ENCODE results near the gene PAFAH1B2. TPM values are rescaled to one million over a fixed set of nuclear protein-coding genes. Genes with fewer than 3 reads are reported as not detected.

Gene PAFAH1B2
- total RNA-seq, 2 donors from 2014 or later: 31.1 to 43.4 TPM

DNA sequence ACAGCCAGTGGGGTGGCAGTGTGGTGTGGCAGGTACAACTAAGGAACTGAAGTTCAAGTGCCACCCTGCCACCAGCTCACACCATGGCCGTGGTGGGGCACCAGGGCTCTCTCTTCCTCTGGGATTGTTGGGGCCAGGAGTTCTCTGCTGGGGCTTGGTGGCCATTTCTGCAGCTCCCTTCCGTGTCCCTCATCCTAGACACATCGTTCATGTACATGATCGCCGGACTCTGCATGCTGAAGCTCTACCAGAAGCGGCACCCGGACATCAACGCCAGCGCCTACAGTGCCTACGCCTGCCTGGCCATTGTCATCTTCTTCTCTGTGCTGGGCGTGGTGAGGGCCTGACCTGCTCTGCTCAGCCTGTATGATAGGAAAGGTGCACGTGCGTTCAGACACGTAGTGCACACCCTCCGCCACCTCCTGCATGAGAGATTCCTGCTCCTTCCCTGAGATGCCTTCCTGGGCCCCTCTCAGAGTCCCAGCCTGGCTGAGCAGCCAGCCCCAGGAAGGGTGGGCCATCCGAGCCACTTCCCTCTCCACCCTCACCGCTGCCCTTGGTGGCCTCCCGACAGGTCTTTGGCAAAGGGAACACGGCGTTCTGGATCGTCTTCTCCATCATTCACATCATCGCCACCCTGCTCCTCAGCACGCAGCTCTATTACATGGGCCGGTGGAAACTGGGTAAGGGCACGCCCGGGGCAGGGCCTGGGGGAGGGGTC lies 47.8 kb downstream of the PAFAH1B2 start:
- peaks cover 10% of the 10 kb centered on the region for H3K4me1 Mint-ChIP-seq
- no peak for ATAC-seq
- H3K27me3 Mint-ChIP-seq: no peaks in the 10 kb centered on the region
- H3K4me3 Mint-ChIP-seq: no peak overlapping the region
- H3K36me3 Mint-ChIP-seq (ENCODE audit: low read depth): no peaks in the 10 kb centered on the region
- H3K9me3 ChIP-seq (ENCODE audit: control insufficient read depth, low read length, poor library complexity, severe bottlenecking): no peaks in the 10 kb centered on the region
- DNase-seq: no peak
- H3K27ac Mint-ChIP-seq: no peak overlapping the region

DNA sequence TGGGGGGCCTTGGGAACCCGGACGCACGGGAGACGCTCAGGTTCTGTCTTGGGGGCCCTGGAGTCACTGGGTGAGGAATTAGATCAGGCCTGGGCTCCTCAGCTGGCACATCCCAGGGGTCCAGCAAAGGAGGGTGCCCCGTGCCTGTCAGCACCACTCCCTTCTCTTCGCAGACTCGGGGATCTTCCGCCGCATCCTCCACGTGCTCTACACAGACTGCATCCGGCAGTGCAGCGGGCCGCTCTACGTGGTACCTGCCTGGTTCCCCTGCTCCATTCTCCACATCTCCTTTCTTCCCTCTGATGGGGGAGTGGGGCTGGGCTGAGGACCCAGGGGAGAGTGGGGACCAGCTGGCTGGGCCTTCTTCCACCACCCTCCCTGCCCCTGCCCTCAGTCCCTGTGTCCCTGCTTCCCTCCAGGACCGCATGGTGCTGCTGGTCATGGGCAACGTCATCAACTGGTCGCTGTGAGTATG lies 48.4 kb downstream of the PAFAH1B2 start:
- no peak overlapping the region for H3K4me3 Mint-ChIP-seq
- no peaks in the 10 kb centered on the region for H3K27me3 Mint-ChIP-seq
- no peak for ATAC-seq
- no peak overlapping the region for H3K27ac Mint-ChIP-seq
- no peaks in the 10 kb centered on the region for H3K36me3 Mint-ChIP-seq (ENCODE audit: low read depth)
- no peaks in the 10 kb centered on the region for H3K9me3 ChIP-seq (ENCODE audit: control insufficient read depth, low read length, poor library complexity, severe bottlenecking)
- H3K4me1 Mint-ChIP-seq: peaks cover 8% of the 10 kb centered on the region
- no peak for DNase-seq

- H3K4me1 Mint-ChIP-seq: peaks cover 10% of the 10 kb centered on the region
- H3K4me3 Mint-ChIP-seq: no peak overlapping the region
- H3K27ac Mint-ChIP-seq: no peak overlapping the region
- ATAC-seq: no peak
- H3K27me3 Mint-ChIP-seq: no peaks in the 10 kb centered on the region
- DNase-seq: peak in 1 of 3 donors; percentile 1
- no peaks in the 10 kb centered on the region for H3K36me3 Mint-ChIP-seq (ENCODE audit: low read depth)
- H3K9me3 ChIP-seq (ENCODE audit: control insufficient read depth, low read length, poor library complexity, severe bottlenecking): no peaks in the 10 kb centered on the region
Observed at GRCh38 chr11:117193130-117194020, 49.3 kb downstream of the PAFAH1B2 start.

GRCh38 chr11:117194267-117194666 lies 50.2 kb downstream of the PAFAH1B2 start:
- Mint-ChIP-seq H3K27ac (peak overlapping the region; percentile 79), H3K4me1 (peaks cover 10% of the 10 kb centered on the region), H3K4me3 (no peak overlapping the region), H3K27me3 (no peaks in the 10 kb centered on the region), H3K36me3 (ENCODE audit: low read depth) (no peaks in the 10 kb centered on the region)
- DNase-seq (no peak), ATAC-seq (no peak)
- no peaks in the 10 kb centered on the region for H3K9me3 ChIP-seq (ENCODE audit: control insufficient read depth, low read length, poor library complexity, severe bottlenecking)

DNA sequence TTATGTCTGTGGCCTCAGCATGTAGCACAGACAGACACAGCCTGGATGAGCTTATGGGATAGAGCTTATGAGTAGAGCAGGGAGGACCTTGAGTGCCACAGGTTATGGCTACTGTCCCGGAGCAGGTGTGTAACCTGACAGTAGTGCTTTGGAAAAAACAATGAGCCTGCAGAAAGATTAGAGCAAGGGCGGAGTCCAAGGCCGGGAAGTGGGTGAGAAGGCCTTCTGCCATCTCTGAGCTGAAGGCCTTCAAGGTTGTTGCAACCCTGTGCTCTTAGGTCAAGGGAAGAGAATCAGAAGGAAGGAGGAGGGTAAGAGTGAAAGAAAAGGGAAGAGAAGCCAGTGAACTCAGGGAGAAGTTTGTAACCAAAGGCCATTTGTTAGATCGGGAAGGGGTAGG lies 51.2 kb downstream of the PAFAH1B2 start:
- ATAC-seq: no peak
- H3K9me3 ChIP-seq (ENCODE audit: control insufficient read depth, low read length, poor library complexity, severe bottlenecking): no peaks in the 10 kb centered on the region
- no peak for DNase-seq
- Mint-ChIP-seq H3K4me1 (peaks cover 10% of the 10 kb centered on the region), H3K36me3 (ENCODE audit: low read depth) (no peaks in the 10 kb centered on the region), H3K27me3 (no peaks in the 10 kb centered on the region), H3K27ac (peak overlapping the region; percentile 79), H3K4me3 (peak overlapping the region; percentile 0)

DNA sequence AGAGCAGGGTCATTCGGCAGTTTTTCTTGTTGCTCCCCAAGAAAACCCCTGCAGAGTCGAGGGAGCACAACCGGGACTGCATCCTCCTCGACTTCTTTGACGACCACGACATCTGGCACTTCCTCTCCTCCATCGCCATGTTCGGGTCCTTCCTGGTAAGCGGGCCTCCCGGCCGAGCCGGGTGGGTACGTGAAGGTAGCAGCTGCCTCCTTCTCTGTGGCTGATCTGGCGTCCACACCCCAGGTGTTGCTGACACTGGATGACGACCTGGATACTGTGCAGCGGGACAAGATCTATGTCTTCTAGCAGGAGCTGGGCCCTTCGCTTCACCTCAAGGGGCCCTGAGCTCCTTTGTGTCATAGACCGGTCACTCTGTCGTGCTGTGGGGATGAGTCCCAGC lies 51.7 kb downstream of the PAFAH1B2 start:
- H3K9me3 ChIP-seq (ENCODE audit: control insufficient read depth, low read length, poor library complexity, severe bottlenecking): no peaks in the 10 kb centered on the region
- Mint-ChIP-seq H3K27ac (peak overlapping the region; percentile 79), H3K36me3 (ENCODE audit: low read depth) (no peaks in the 10 kb centered on the region), H3K27me3 (no peaks in the 10 kb centered on the region), H3K4me1 (peaks cover 10% of the 10 kb centered on the region), H3K4me3 (peak overlapping the region; percentile 43)
- ATAC-seq (no peak), DNase-seq (no peak)

GRCh38 chr11:117197006-117197405 lies 52.9 kb downstream of the PAFAH1B2 start:
- peaks cover 10% of the 10 kb centered on the region for H3K4me1 Mint-ChIP-seq
- H3K36me3 Mint-ChIP-seq (ENCODE audit: low read depth): no peaks in the 10 kb centered on the region
- no peak overlapping the region for H3K4me3 Mint-ChIP-seq
- peak overlapping the region; percentile 11 for H3K27ac Mint-ChIP-seq
- ATAC-seq (no peak), DNase-seq (no peak)
- no peaks in the 10 kb centered on the region for H3K27me3 Mint-ChIP-seq
- no peaks in the 10 kb centered on the region for H3K9me3 ChIP-seq (ENCODE audit: control insufficient read depth, low read length, poor library complexity, severe bottlenecking)

- Mint-ChIP-seq H3K27ac (peak overlapping the region; percentile 11), H3K27me3 (no peaks in the 10 kb centered on the region), H3K36me3 (ENCODE audit: low read depth) (no peaks in the 10 kb centered on the region), H3K4me1 (peaks cover 10% of the 10 kb centered on the region), H3K4me3 (no peak overlapping the region)
- DNase-seq (no peak), ATAC-seq (no peak)
- H3K9me3 ChIP-seq (ENCODE audit: control insufficient read depth, low read length, poor library complexity, severe bottlenecking): no peaks in the 10 kb centered on the region
Observed at GRCh38 chr11:117197516-117198456, 53.7 kb downstream of the PAFAH1B2 start.

DNA sequence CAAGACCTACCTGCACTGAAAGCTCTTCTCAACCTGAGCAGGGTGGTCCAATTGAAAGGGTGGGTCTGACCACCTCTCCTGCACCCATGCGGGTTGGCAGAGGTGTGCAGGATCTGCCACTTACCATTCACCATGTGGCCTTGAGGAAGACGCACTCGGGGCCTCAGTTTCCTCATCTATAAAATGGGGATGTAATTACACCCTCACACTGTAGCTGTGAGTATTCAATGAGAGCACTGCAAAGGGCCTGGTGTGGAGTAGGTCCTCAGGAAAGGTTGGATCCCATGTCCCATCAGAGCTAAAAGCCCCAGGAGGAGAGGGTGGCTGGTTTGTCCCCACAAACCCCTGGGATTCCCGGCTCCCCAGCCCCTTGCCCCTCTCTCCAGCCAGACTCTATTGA lies 54.5 kb downstream of the PAFAH1B2 start:
- no peak for DNase-seq

GRCh38 chr11:117199053-117199915 lies 55.2 kb downstream of the PAFAH1B2 start, which contains the start of gene TAGLN:
TAGLN (plus strand) TSS chr11:117199370; CDS start chr11:117203014, 3,644 bp downstream.
- Mint-ChIP-seq H3K4me3 (peak within 1 kb of the TSS; percentile 28), H3K36me3 (ENCODE audit: low read depth) (no peaks in the 10 kb centered on the region), H3K27me3 (no peaks in the 10 kb centered on the region), H3K4me1 (peaks cover 12% of the 10 kb centered on the region), H3K27ac (peak within 1 kb of the TSS; percentile 37)
- DNase-seq (no peak), ATAC-seq (no peak)
- no peaks in the 10 kb centered on the region for H3K9me3 ChIP-seq (ENCODE audit: control insufficient read depth, low read length, poor library complexity, severe bottlenecking)

More for the DNA sequence above, 54.5 kb downstream of the PAFAH1B2 start:
- no peak for ATAC-seq
- no peaks in the 10 kb centered on the region for H3K36me3 Mint-ChIP-seq (ENCODE audit: low read depth)
- no peak overlapping the region for H3K4me3 Mint-ChIP-seq
- peak overlapping the region; percentile 27 for H3K27ac Mint-ChIP-seq
- no peaks in the 10 kb centered on the region for H3K27me3 Mint-ChIP-seq
- H3K4me1 Mint-ChIP-seq: peaks cover 8% of the 10 kb centered on the region
- no peaks in the 10 kb centered on the region for H3K9me3 ChIP-seq (ENCODE audit: control insufficient read depth, low read length, poor library complexity, severe bottlenecking)

DNA sequence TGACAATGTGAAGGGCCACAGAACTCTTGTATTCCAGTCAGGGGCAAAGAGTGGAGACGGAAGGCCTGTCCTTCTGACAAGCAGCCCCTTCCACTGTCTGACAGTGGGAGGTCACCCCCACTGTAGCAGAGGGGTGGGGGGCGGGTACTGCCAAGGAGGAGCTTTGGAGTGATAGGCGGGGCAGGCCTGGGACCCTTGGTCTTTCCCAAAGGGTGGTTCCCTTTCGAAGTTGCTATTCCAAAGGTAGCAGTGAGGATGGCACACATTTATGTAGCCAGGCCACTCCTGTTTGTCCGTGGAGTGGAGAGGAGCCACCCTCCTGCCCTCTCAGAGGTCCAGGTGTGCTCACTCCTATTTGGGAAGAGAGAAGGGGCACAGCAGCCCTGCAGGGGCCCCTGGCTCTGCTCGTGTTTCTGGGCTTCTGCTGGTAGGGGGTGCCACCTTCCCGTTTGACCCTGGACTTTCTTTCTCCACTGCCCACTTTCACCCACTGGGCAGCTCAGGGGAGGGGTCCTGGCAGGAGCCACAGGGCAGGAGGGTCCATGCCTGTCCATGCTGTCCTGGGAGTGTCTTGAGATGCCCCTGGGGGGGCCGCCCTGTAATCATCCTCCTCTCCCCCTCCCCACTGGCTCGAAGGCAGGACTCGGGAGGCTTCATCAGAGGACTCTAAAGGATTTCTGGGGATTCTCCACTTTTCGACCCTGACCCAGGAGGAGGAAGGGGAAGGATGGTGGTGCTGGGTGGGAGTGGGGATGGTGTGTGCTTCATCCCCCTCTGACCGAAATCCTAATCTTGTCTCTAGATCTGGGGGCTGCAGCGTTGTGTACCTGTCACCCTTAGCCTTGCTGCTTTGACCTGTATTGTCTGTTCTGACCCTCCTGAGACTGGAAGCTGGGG lies 56.1 kb downstream of the PAFAH1B2 start:
- Mint-ChIP-seq H3K4me1 (peaks cover 12% of the 10 kb centered on the region), H3K36me3 (ENCODE audit: low read depth) (peaks cover 5% of the 10 kb centered on the region), H3K4me3 (peak overlapping the region; percentile 28), H3K27me3 (no peaks in the 10 kb centered on the region), H3K27ac (peak overlapping the region; percentile 37)
- DNase-seq (no peak), ATAC-seq (no peak)
- no peaks in the 10 kb centered on the region for H3K9me3 ChIP-seq (ENCODE audit: control insufficient read depth, low read length, poor library complexity, severe bottlenecking)
